Measurements from ENCODE around the gene JPH3. TPM values are rescaled to one million over a fixed set of nuclear protein-coding genes. Genes with fewer than 3 reads are reported as not detected.

The JPH3 gene
- total and polyA plus RNA-seq, 3 donors from 2014 or later, result 3.2 to 8.7 (median 8.3) TPM

DNA sequence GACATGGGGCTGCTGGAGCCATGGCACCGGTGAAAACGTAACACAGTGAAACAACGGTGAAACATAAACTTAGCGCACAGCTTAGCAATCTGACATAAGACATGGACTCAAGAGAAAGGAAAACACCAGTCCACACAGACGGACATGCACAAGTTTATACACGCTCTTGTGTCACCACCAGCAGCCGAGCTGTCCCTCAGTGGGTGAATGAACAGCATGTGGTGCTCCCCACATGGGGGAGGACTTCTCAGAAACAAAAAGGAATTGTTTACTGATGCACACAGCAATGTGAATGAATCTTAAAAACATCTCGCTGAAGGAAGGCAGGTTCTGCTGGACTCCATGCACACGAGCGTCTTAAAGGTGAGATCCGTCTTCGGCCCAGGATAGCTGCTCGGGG lies 129.3 kb downstream of the JPH3 start:
- 94% methylated on average over 13 of the region's 13 CpGs for whole genome bisulfite sequencing, 2 donors
- Histone ChIP-seq H3K27me3 (no peaks in the 10 kb centered on the region), H3K36me3 (ENCODE audit: low read depth, missing control alignments) (no peaks in the 10 kb centered on the region), H3K4me3 (no peak overlapping the region), H3K27ac (no peak overlapping the region), H3K4me1 (no peaks in the 10 kb centered on the region), H3K9me3 (no peaks in the 10 kb centered on the region)
- intact Hi-C loops (cut with DNase I; ENCODE audit: low total_unique reads), result no loop called here
- DNase-seq, result no peak
- TF ChIP-seq, protein P1, sequence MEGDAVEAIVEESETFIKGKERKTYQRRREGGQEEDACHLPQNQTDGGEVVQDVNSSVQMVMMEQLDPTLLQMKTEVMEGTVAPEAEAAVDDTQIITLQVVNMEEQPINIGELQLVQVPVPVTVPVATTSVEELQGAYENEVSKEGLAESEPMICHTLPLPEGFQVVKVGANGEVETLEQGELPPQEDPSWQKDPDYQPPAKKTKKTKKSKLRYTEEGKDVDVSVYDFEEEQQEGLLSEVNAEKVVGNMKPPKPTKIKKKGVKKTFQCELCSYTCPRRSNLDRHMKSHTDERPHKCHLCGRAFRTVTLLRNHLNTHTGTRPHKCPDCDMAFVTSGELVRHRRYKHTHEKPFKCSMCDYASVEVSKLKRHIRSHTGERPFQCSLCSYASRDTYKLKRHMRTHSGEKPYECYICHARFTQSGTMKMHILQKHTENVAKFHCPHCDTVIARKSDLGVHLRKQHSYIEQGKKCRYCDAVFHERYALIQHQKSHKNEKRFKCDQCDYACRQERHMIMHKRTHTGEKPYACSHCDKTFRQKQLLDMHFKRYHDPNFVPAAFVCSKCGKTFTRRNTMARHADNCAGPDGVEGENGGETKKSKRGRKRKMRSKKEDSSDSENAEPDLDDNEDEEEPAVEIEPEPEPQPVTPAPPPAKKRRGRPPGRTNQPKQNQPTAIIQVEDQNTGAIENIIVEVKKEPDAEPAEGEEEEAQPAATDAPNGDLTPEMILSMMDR (IDR thresholded peaks at IDR 0.05), result no peak
- TF ChIP-seq POLR2A (IDR thresholded peaks at IDR 0.05), result no peak

DNA sequence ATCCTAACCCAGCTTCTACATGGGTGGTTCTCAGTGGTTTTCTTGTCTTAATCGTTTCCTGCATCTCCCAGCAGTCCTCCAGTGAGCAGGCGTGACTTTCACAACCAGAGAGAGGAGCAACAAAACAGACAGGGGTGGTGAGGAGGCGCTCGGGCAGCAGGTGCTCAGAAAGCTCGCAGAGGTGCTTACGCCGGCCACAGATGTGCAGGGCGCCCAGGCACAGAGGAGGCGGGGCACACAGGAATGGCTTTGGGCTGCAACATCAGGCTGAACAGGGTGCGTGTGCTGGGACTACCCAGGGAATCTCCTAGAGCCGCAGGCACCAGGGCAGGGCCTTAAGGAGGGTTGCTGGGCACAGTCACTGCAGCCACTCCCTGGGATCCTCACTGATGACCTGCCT lies 130.9 kb downstream of the JPH3 start:
- H3K36me3 ChIP-seq (ENCODE audit: low read depth, missing control alignments), result no peaks in the 10 kb centered on the region
- H3K4me1 ChIP-seq, result no peaks in the 10 kb centered on the region
- no peaks in the 10 kb centered on the region for H3K27me3 ChIP-seq
- TF ChIP-seq, protein P1 (IDR thresholded peaks at IDR 0.05), result no peak
- no peak for TF ChIP-seq POLR2A (IDR thresholded peaks at IDR 0.05)
- H3K27ac ChIP-seq, result no peak overlapping the region
- 88 to 92% methylated on average over 11 of the region's 11 CpGs for WGBS, 2 donors
- H3K9me3 ChIP-seq, result no peaks in the 10 kb centered on the region
- DNase-seq, result no peak
- intact Hi-C loops (cut with DNase I; ENCODE audit: low total_unique reads), result no loop called here
- H3K4me3 ChIP-seq, result no peak overlapping the region

DNA sequence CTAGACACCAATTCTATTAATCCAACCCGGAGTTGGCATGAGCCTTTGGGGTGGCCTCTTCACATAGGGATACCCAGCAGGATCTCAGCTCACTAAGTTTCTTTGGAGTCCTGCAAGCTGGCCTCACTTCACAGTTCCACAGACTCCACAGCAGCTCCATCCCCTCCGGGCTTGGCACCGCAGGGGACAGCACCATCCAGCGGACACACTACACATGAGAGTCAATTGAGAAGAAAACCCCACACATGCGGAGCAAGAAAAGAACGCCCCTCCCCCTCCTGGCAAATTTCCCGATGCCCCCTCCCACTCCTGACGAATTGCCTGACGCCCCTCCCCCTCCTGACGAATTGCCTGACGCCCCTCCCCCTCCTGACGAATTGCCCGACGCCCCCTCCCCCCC lies 132.3 kb downstream of the JPH3 start:
- no peak for TF ChIP-seq POLR2A (IDR thresholded peaks at IDR 0.05)
- TF ChIP-seq, protein P1 (IDR thresholded peaks at IDR 0.05), result no peak
- DNase-seq, result no peak
- H3K4me1 ChIP-seq, result no peaks in the 10 kb centered on the region
- H3K27me3 ChIP-seq, result no peaks in the 10 kb centered on the region
- H3K9me3 ChIP-seq, result no peaks in the 10 kb centered on the region
- H3K4me3 ChIP-seq, result no peak overlapping the region
- intact Hi-C loops (cut with DNase I; ENCODE audit: low total_unique reads), result no loop called here
- no peak overlapping the region for H3K27ac ChIP-seq
- no peaks in the 10 kb centered on the region for H3K36me3 ChIP-seq (ENCODE audit: low read depth, missing control alignments)
- WGBS, 2 donors, result 66 to 80% methylated on average over 13 to 14 of the region's 14 CpGs

DNA sequence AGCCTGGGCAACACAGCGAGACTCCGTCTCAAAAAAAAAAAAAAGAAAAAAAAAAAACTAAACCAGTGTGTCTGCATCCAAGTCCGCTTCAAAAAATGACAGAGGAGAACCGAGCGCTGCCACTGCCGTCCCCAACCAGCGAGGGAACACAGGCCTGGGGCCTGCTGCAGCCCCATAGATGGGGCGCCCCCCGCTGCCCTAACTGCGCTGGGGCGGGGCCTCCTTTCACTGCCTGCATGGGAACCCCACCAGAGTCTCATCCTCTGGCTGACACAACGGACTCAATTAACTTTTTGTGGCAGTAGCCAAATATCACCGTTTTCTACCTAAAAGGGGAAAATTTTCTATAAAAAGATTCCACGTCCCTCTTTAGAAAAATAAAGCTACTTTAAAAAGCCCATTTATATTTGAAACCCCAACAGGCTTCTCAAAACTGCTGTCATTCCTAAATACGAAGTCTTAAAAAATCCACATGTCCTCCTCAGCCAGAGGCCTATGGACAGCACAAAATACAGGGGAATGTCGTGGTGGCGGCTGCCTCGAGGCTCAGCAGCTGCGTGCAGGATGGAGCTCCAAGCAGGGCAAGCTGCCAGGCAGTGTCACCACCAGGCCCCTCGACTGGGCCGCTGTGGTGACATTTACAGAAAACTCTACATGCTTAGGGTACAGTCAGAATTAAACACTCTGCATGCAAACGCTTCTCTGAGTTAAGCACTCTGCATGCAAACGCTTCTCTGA lies 133.1 kb downstream of the JPH3 start:
- Histone ChIP-seq H3K4me3 (no peak overlapping the region), H3K9me3 (no peaks in the 10 kb centered on the region), H3K36me3 (ENCODE audit: low read depth, missing control alignments) (no peaks in the 10 kb centered on the region), H3K27me3 (no peaks in the 10 kb centered on the region), H3K4me1 (peaks cover 5% of the 10 kb centered on the region), H3K27ac (no peak overlapping the region)
- intact Hi-C loops (cut with DNase I; ENCODE audit: low total_unique reads), result no loop called here
- 87 to 94% methylated on average over 23 of the region's 23 CpGs for WGBS, 2 donors
- DNase-seq, result no peak
- TF ChIP-seq, protein P1 (IDR thresholded peaks at IDR 0.05), result no peak
- TF ChIP-seq POLR2A (IDR thresholded peaks at IDR 0.05), result no peak

DNA sequence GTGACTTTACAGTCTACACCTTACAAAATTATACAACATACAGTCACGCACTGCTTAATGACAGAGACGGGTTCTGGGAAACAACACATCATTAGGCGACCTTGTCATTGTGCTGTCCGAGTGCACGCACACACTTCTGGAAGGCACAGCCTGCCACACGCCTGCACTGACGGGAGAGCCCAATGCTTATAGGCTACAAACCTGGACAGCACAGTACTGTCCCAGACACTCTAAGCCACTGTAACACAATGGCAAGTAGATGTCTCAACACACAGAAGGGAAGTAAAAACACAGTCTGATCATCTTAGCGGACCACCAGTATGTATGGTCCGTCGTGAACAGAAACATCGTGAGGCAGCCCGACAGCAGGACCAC lies 133.7 kb downstream of the JPH3 start:
- Histone ChIP-seq H3K4me1 (peaks cover 7% of the 10 kb centered on the region), H3K4me3 (no peak overlapping the region), H3K27ac (no peak overlapping the region), H3K27me3 (no peaks in the 10 kb centered on the region), H3K9me3 (no peaks in the 10 kb centered on the region), H3K36me3 (ENCODE audit: low read depth, missing control alignments) (no peaks in the 10 kb centered on the region)
- DNase-seq, result no peak
- WGBS, 2 donors, result 96 to 97% methylated on average over 12 of the region's 12 CpGs
- TF ChIP-seq, protein P1 (IDR thresholded peaks at IDR 0.05), result no peak
- no peak for TF ChIP-seq POLR2A (IDR thresholded peaks at IDR 0.05)
- intact Hi-C loops (cut with DNase I; ENCODE audit: low total_unique reads), result no loop called here

Measured in testis (tissue), 3 donors.